Umbilical cord (tissue), 2 donors: ENCODE results near the gene HAUS6. TPM values are rescaled to one million over a fixed set of nuclear protein-coding genes. Genes with fewer than 3 reads are reported as not detected.
A peak's percentile ranks its signal among the peaks of the same experiment; 100 is the strongest.
"Not testable (repeated sequence)": the region's sequence is repeated elsewhere in the genome, so short reads cannot be mapped to it uniquely, and the experiment has no call there.

ENCODE experiments used
- DNase-seq: peaks from one replicate; pipeline ENCODE4 v3.0.0-alpha.2; 2015; ENCODE audit warnings: low spot score
- total RNA-seq: library from RNA; depleted of rRNA; stranded (reverse); fragments of >200 nt; gene quantifications from one replicate; pipeline ENCODE4 v1.2.3, GENCODE V29; 2014; ENCODE audit warnings: low replicate concordance; ENCODE audit not compliant: insufficient read depth

Gene HAUS6
- total RNA-seq, 1 donor from 2014 or later, result 19.7 TPM

- peak; percentile 98 for DNase-seq
These were observed 53.5 kb downstream of the HAUS6 start, which contains the start of gene RRAGA for GRCh38 chr9:19048966-19049916. RRAGA (plus strand) TSS chr9:19049427; CDS start chr9:19049660, 233 bp downstream.

DNA sequence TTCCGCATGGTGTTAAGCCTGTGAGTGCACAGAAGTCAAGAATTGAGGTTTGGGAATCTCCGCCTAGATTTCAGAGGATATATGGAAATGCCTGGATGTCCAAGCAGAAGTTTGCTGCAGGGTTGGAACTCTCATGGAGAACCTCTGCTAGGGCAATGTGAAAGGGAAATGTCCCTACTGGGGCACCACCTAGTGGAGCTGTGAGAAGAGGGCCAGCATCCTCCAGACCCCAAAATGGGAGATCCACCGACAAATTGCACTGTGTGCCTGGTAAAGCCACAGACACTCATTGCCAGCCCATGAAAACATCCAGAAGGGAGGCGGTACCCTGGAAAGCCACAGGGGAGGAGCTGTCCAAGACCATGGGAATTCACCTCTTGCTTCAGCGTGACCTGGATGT, 66.1 kb downstream of the HAUS6 start:
- DNase-seq, result no peak

DNA sequence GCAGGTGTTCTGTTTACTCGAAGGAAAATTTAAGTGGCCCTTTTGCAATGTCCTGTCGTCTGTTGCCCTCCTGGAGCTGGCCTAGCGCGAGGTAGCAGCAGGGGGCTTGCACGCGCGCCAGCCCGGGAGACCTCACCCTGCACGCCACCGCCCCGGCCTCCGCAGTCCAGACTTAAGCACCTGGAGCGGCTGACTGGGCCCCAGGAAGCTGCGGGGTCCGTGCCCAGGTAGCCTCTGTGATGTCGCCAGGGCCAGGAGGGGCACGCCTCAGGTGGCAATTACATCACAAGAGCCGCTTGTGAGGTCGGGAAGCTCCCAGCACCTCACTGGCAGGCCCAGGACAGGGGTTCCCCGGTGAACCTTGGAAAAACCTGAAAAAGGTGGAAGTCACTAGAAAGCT, 69.7 kb downstream of the HAUS6 start, which contains the start of gene SAXO1:
Gene SAXO1 (minus strand): TSS at position 195 of the 400 bp plus-strand sequence. CDS start 301 bp downstream, outside the sequence.
- no peak for DNase-seq

DNA sequence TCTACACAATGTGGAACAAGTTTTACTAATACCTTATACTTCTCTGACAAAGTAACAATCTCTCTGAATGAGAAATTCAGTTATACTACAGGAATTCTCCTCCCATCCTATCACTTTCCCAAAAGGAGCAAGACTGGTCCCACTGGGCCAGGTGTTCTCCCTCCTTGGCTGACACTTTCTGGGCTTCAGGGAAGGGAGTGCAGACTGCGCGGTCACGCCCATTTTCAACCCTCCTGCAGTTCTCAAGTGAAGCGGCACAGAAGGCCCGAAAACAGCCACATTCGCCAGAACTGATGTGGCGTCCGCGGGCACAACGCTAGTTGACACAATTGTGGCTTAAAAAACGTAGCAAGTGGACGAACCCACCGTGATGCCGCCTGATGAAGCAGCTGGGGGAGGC, 70.3 kb downstream of the HAUS6 start:
- no peak for DNase-seq

DNA sequence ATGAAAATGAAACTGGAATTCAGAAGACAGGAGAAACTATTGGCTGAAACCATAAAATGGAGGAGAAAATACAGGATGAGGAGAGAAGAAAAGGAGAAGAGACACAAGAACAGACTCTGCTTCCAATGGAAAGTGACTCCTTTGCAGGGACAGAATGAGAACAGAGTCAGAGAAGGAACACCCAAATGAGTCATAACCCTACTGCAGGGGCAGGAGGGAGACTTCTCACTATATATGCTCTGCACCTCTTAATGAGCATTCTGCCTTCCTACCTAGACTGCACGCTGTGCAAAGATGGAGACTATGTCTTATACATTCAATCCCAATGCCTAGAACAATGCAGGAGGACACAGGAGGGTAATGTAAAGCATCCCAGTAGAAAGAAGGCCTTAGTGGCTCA, 71.8 kb downstream of the HAUS6 start:
- no peak for DNase-seq

GRCh38 chr9:19028835-19029451, 73.8 kb downstream of the HAUS6 start:
- peak; percentile 80 for DNase-seq

GRCh38 chr9:19027825-19028224, 74.9 kb downstream of the HAUS6 start:
- DNase-seq, result no peak

DNA sequence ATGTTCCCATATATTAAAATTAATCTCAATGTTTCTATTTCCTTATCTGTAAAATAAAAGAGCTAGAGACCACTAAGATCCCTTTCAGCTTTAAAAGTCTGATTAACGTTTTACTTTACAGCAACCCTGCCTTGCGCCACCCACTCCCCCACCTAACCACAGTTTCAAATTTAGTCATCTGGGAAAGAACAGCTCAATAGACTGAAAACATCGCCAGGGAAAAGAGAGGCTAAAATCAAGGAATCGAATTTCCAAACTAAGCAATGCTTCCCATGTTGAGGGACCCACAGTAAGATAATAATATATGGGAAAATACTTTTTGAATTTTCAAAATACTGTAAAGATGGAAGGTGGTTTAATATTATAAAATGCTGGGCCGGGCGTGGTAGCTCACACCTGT, 76.3 kb downstream of the HAUS6 start:
- DNase-seq, result no peak

- DNase-seq, result no peak
These were observed 79.6 kb downstream of the HAUS6 start for GRCh38 chr9:19023078-19023477.

DNA sequence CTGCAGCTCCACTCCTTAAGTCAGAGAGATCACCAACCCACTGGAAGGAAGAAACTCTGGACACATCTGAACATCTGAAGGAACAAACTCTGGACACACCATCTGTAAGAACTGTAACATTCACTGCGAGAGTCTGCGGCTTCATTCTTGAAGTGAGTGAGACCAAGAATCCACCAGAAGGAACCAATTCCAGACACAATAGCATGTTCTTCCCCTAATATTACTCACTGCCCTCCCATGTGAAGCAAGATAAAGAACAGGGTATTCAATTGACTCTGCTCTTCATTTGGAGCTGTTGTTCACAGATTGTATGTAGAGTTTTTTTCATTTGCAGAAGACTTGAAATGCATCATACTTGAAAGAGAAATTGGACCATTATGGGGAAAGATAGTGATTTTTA, 80.5 kb downstream of the HAUS6 start:
- no peak for DNase-seq

GRCh38 chr9:19021649-19022048, 81.1 kb downstream of the HAUS6 start:
- DNase-seq, result not testable (repeated sequence)

DNA sequence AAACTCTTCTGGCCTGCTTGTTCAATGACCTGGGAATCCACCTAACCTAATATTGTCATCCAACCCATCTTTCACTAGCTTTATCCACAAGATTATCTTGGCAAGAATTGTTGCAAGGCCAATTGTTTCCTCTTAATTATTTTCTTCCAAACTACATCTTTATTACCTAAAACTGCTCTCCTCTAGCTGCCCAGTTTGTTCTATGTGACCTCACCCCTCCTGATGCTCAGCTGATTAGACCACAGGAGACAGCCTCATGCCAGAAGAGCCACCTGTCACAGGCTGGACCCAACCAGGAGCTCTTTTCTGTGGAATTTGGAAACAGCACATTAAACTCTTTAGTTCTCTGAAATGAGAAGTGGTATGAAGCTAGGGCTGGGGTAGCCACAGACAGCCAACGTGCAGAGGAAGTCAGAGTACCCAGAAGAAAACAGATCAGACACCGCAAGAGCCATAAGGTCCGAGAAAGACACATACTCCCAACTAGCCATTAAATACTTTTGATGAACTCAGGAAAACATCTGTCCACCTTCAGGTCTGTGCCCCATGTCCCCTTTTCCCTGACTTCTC, 81.7 kb downstream of the HAUS6 start:
- DNase-seq, result no peak

DNA sequence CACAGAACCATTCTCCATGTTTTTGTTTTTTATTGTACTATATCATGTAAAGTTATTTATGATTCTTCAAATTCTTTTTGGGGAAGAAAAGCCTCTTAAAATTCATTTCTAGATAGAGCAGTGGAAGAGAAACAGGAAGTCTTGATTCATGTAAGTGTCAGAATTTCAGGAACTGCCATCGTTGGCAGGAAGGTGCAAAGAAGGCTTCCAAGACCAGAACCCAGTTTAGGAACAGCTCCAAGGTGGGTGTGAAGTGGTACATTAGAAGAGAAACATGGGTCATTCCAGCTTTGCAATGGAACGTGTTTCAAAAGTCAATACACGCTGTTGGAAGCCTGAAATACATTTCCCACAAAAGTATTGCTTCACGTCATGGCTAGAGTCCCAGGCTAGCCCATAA, 84.5 kb downstream of the HAUS6 start:
- no peak for DNase-seq

GRCh38 chr9:19009391-19009965, 93.2 kb downstream of the HAUS6 start:
- DNase-seq, result no peak

Other genes starting within 250 kb of the HAUS6 start
- 1.9 TPM for gene SAXO1, start 69.7 kb downstream of the HAUS6 start, total RNA-seq
- 28.4 TPM for gene RRAGA, start 53.5 kb downstream of the HAUS6 start, total RNA-seq
- gene PLIN2, start 24.6 kb upstream of the HAUS6 start, total RNA-seq, result 92.7 TPM
- 121 TPM for gene DENND4C, start 127.8 kb upstream of the HAUS6 start, total RNA-seq